Activated B cell treated with CpG ODN at 0.5 μM for 24 hours (primary cell): ENCODE results near the gene CIB1. TPM values are rescaled to one million over a fixed set of nuclear protein-coding genes. Genes with fewer than 3 reads are reported as not detected.

Experiments
- ATAC-seq: fragments of 200-7000 bp; cut with Tn5 transposase; one replicate; pipeline ENCODE4 v1.10.0; 2021; ENCODE audit warnings: low read depth, mild to moderate bottlenecking, moderate library complexity
- CTCF ChIA-PET: fragments of 350-600 bp; sonication (Branson Sonifier 250); formaldehyde crosslinking; loops from one replicate; lab custom pipeline; 2021; ENCODE audit warnings: antibody characterized with exemption; lab: Charles Lee
- POLR2A ChIA-PET: fragments of 350-600 bp; sonication (Branson Sonifier 250); formaldehyde crosslinking; loops from one replicate; lab custom pipeline; 2021; ENCODE audit warnings: antibody characterized with exemption; lab: Charles Lee
- DNase-seq: peaks from one replicate; pipeline ENCODE4 v3.0.0; 2022
- H3K27ac Mint-ChIP-seq: one replicate; pipeline ENCODE4 v1.8.0; 2020; ENCODE audit warnings: mixed read lengths
- H3K27me3 Mint-ChIP-seq: one replicate; pipeline ENCODE4 v1.8.0; 2021; ENCODE audit warnings: mixed read lengths
- H3K36me3 Mint-ChIP-seq: one replicate; pipeline ENCODE4 v1.8.0; 2021; ENCODE audit warnings: low read depth, mixed read lengths
- H3K4me1 Mint-ChIP-seq: one replicate; pipeline ENCODE4 v1.8.0; 2021; ENCODE audit warnings: mixed read lengths
- H3K4me3 Mint-ChIP-seq: one replicate; pipeline ENCODE4 v1.8.0; 2020; ENCODE audit warnings: mild to moderate bottlenecking, mixed read lengths
- H3K9me3 Mint-ChIP-seq: one replicate; pipeline ENCODE4 v1.8.0; 2020; ENCODE audit warnings: mixed read lengths
- CTCF ChIP-seq: fragments of 200-600 bp; IDR thresholded peaks from one replicate; pipeline ENCODE4 v1.8.0; 2022; ENCODE audit warnings: antibody characterized with exemption, mild to moderate bottlenecking
- intact Hi-C: fragments of 100-400 bp; cut with micrococcal nuclease; formaldehyde crosslinking; loops from one replicate; pipeline ENCODE4 v1.15.1; 2024
- total RNA-seq: library from RNA; stranded (reverse); gene quantifications from 2 replicates; pipeline ENCODE4 v1.2.3, GENCODE V29; 2022

Gene CIB1
- total RNA-seq, 1 donor from 2014 or later, result 96.6 TPM

DNA sequence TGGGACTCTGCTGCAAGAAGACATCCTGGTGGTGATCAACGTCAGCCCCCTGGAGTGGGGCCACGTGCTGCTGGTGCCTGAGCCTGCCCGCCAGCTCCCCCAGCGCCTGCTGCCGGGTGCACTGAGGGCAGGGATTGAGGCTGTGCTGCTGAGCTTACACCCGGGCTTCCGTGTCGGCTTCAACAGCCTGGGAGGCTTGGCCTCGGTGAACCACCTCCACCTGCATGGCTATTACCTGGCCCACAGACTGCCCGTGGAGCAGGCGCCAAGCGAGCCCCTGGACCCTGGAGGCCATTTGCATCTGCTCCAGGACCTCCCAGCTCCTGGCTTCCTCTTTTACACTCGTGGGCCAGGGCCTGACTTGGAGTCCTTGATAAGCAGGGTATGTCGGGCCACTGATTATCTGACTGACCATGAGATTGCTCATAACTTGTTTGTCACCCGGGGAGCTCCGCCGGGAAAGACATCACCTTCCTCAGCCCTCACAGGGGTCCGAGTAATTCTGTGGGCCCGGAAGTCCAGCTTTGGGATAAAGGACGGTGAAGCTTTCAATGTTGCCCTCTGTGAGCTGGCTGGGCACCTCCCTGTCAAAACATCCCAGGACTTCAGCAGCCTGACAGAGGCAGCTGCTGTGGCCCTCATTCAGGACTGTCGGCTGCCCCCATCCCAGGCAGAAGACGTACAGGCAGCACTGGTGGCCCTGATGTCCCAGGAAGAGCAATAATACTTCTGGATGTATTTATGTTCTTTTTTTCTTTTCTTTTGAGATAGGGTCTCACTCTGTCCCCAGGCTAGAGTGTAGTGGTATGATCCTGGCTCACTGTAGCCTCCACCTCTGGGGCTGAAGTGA, 7.8 kb upstream of the CIB1 start:
- Mint-ChIP-seq H3K9me3 (no peaks in the 10 kb centered on the region), H3K27ac (no peak overlapping the region), H3K4me1 (peaks cover 3% of the 10 kb centered on the region), H3K36me3 (peaks cover 23% of the 10 kb centered on the region), H3K4me3 (no peak overlapping the region), H3K27me3 (no peaks in the 10 kb centered on the region)
- TF ChIP-seq CTCF, result no peak
- DNase-seq, result no peak
- ChIA-PET CTCF (interaction anchor here (0.8 kb wide), 1 partner anchor 9 kb away, joined by 3 read pairs; no protein-coding TSS in a partner anchor), POLR2A (interaction anchor here (0.6 kb wide), 1 partner anchor 27 kb away, joined by 3 read pairs; no protein-coding TSS in a partner anchor)
- ATAC-seq, result no peak
- intact Hi-C loops, result no loop called here

DNA sequence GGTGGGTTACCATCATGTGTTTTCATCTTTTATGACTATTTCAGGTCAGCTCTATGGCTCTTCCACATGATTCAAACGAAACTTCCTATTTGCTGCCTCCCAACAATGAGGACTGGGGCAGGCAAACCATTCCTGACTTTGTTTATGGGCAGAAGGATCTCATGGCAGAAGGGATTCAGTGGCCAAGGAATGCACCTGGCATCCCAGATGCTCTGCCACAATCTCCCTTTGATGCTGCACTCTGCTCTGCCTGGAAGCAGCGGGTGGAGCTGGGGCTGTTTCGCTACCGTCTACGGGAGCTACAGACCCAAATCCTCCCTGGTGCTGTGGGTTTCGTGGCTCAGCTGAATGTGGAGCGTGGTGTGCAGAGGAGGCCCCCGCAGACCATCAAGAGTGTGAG, 7.1 kb upstream of the CIB1 start:
- TF ChIP-seq CTCF, result no peak
- CTCF ChIA-PET, result interaction anchor here (0.8 kb wide), 1 partner anchor 9 kb away, joined by 3 read pairs; no protein-coding TSS in a partner anchor
- POLR2A ChIA-PET, result no interaction called here
- intact Hi-C loops, result no loop called here
- DNase-seq (no peak), ATAC-seq (no peak)
- H3K4me1 Mint-ChIP-seq, result peaks cover 3% of the 10 kb centered on the region
- no peak overlapping the region for H3K27ac Mint-ChIP-seq
- no peaks in the 10 kb centered on the region for H3K27me3 Mint-ChIP-seq
- no peak overlapping the region for H3K4me3 Mint-ChIP-seq
- H3K36me3 Mint-ChIP-seq, result peaks cover 30% of the 10 kb centered on the region
- H3K9me3 Mint-ChIP-seq, result no peaks in the 10 kb centered on the region

DNA sequence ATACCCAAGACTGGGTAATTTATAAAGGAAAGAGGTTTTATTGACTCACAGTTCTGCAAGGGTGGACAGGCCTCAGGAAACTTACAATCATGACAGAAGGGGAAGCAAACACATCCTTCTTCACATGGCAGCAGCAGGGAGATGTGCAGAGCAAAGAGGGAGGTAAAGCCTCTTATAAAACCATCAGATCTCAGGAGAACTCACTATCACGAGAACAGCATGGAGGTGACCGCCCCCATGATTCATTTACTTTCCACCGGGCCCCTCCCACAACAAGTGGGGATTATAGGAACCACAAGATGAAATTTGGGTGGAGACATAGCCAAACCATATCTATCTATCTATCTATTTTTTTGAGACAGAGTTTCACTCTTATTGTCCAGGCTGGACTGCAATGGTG, 5.6 kb upstream of the CIB1 start:
- Mint-ChIP-seq H3K27me3 (no peaks in the 10 kb centered on the region), H3K4me1 (peaks cover 11% of the 10 kb centered on the region), H3K4me3 (no peak overlapping the region), H3K36me3 (peaks cover 30% of the 10 kb centered on the region), H3K27ac (no peak overlapping the region), H3K9me3 (no peaks in the 10 kb centered on the region)
- POLR2A ChIA-PET, result no interaction called here
- ATAC-seq, result no peak
- no peak for TF ChIP-seq CTCF
- DNase-seq, result no peak
- intact Hi-C loops, result no loop called here
- CTCF ChIA-PET, result no interaction called here

GRCh38 chr15:90234096-90234988, 601 bp upstream of the CIB1 start, which contains the start of gene GDPGP1:
TSS of gene GDPGP1 (plus strand) at chr15:90234209. CDS start at chr15:90240909, 6,700 bp downstream.
- no peak for DNase-seq
- peak within 1 kb of the TSS; percentile 87 for H3K4me3 Mint-ChIP-seq
- ChIA-PET CTCF (interaction anchor here (1.1 to 4.2 kb wide), 7 partner anchors 13 to 74 kb away, joined by 5 to 44 read pairs (median 9); partner anchors contain the start of gene NGRN), POLR2A (interaction anchor here (0.5 to 4.9 kb wide), 27 partner anchors 10 to 701 kb away, joined by 3 to 63 read pairs (median 6); partner anchors contain the start of genes IQGAP1, MAN2A2, NGRN and SEMA4B)
- no peak for TF ChIP-seq CTCF
- no peaks in the 10 kb centered on the region for H3K27me3 Mint-ChIP-seq
- H3K9me3 Mint-ChIP-seq, result no peaks in the 10 kb centered on the region
- ATAC-seq, result no peak
- H3K36me3 Mint-ChIP-seq, result peaks cover 45% of the 10 kb centered on the region
- peaks cover 46% of the 10 kb centered on the region for H3K4me1 Mint-ChIP-seq
- intact Hi-C loops, result loop anchor here (1.0 to 5.0 kb wide), 8 partner anchors 31 to 698 kb away; partner anchors contain the start of genes BLM, HDDC3, IDH2 and IQGAP1
- H3K27ac Mint-ChIP-seq, result peak within 1 kb of the TSS; percentile 97
